ENCODE measurements around the gene DPF1.

GRCh38 chr19:38216785-38217641 is 7.0 kb downstream of the DPF1 start:
- TF ChIP-seq CTCF (conservative IDR thresholded peaks at IDR 0.05; ENCODE audit: low read length) (no peak), EZH2phosphoT487 (IDR thresholded peaks at IDR 0.05; ENCODE audit: borderline replicate concordance, low read depth, low read length) (no peak)
